ENCODE results near the gene PMP22.
"Not testable (repeated sequence)": the region's sequence is repeated elsewhere in the genome, so short reads cannot be mapped to it uniquely, and the experiment has no call there.

Gene PMP22

DNA sequence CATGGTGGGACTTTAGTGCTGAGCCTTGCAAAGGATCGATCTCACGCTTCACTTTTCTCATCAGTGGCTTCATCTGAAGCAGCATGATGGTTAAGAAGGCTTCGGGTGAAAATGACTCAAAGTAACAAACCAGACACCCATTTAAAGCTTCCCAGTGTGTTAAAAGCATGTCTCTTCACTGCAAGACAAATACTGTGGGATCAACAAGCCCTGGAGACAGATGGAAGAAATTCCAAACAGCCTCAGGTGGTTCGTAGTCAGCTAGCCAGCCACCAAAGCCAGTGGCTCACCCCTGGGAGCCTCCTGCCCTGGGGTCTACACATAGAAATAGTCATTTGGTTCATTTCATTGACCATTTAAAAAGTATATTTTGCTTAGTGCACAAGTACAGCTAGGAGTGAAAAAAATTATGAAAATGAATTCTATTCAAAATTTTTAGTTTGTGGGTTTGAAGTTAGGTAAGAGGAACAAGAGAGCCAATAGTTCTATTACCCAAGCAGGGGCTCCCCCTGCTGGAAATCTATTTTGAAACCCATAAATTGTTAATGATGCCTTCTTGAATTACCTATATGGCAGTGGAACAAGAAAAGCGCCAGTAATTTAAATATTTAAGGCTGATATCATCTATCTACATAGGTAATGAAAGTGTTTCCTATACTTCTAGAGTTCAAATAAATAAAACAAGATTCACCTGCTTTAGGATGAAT is 51.6 kb downstream of the PMP22 start:
- no peak for TF ChIP-seq POLR2A (IDR thresholded peaks at IDR 0.05; ENCODE audit: extremely low read depth, insufficient read length)
- TF ChIP-seq, protein P1, sequence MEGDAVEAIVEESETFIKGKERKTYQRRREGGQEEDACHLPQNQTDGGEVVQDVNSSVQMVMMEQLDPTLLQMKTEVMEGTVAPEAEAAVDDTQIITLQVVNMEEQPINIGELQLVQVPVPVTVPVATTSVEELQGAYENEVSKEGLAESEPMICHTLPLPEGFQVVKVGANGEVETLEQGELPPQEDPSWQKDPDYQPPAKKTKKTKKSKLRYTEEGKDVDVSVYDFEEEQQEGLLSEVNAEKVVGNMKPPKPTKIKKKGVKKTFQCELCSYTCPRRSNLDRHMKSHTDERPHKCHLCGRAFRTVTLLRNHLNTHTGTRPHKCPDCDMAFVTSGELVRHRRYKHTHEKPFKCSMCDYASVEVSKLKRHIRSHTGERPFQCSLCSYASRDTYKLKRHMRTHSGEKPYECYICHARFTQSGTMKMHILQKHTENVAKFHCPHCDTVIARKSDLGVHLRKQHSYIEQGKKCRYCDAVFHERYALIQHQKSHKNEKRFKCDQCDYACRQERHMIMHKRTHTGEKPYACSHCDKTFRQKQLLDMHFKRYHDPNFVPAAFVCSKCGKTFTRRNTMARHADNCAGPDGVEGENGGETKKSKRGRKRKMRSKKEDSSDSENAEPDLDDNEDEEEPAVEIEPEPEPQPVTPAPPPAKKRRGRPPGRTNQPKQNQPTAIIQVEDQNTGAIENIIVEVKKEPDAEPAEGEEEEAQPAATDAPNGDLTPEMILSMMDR (IDR thresholded peaks at IDR 0.05; ENCODE audit: low read depth, low read length) = peak; percentile 53
- no peak overlapping the region for H3K4me3 ChIP-seq (ENCODE audit: low read depth, low read length)
- DNase-seq (ENCODE audit: low read depth) = peak; percentile 66

DNA sequence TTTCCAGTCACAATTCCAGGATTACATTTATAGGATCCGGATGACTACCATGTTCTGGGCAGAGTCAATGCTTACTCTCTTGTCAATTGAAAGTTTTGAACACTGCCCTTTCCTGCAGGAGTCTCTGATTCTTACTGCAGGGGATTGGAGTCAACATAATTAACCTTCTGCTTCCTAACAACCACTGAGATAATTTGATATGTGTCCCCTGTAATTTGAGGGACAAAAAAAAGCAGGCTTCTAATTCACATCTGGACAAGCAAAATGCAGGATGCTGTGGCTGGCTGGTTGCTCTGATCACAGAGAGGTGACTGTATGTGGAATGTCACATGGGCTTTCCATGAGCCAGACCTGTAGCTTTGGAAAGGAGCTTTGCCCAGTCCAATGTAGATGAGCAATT is 54.9 kb downstream of the PMP22 start:
- TF ChIP-seq MAX (IDR thresholded peaks at IDR 0.05; ENCODE audit: low read depth, low read length) = no peak
- TF ChIP-seq, protein P1 (IDR thresholded peaks at IDR 0.05; ENCODE audit: low read depth, low read length) = no peak
- no peak for TF ChIP-seq POLR2A (IDR thresholded peaks at IDR 0.05; ENCODE audit: extremely low read depth, insufficient read length)
- TF ChIP-seq MYC (IDR thresholded peaks at IDR 0.05; ENCODE audit: low read depth, low read length) = no peak
- DNase-seq (ENCODE audit: low read depth) = no peak
- H3K4me3 ChIP-seq (ENCODE audit: low read depth, low read length) = no peak overlapping the region

- H3K4me3 ChIP-seq (ENCODE audit: low read depth, low read length); DNase-seq (ENCODE audit: low read depth): not testable (repeated sequence)
Measured at GRCh38 chr17:15203062-15203461, 62.1 kb downstream of the PMP22 start.

DNA sequence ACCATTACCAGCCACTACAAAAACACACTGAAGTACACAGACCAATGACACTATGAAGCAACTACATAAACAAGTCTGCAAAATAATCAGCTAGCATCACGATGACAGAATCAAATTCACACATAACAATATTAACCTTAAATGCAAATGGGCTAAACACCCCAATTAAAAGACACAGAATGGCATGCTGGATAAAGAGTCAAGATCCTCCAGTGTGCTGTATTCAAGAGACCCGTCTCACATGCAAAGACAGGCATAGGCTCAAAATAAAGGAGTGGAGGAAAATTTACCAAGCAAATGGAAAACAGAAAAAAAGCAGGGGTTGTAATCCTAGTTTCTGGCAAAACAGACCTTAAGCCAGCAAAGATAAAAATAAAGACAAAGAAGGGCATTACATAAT is 64.6 kb downstream of the PMP22 start:
- H3K4me3 ChIP-seq (ENCODE audit: low read depth, low read length); DNase-seq (ENCODE audit: low read depth): not testable (repeated sequence)

DNA sequence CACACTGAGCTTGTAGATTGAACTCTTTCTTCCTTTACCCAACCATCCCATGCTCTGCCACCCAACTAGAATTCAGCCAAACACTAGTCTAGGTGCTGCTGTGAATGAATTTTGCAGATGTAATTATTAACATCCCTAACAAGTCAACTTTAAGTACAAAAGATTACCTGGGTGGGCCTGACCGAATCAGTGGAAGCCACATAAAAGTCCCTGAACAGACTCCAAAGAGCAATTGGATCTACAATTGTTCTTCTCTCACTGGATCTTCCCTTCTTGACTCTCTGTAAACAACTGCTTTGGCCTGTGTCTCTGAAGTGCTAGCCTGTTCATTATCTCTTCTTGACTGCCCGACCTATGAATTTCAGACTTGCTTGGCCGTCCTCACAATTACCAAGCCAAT is 67.9 kb downstream of the PMP22 start:
- TF ChIP-seq MAX (IDR thresholded peaks at IDR 0.05; ENCODE audit: low read depth, low read length) (no peak), MYC (IDR thresholded peaks at IDR 0.05; ENCODE audit: low read depth, low read length) (no peak), POLR2A (IDR thresholded peaks at IDR 0.05; ENCODE audit: extremely low read depth, insufficient read length) (no peak)
- TF ChIP-seq, protein P1 (IDR thresholded peaks at IDR 0.05; ENCODE audit: low read depth, low read length) = no peak
- no peak for DNase-seq (ENCODE audit: low read depth)
- no peak overlapping the region for H3K4me3 ChIP-seq (ENCODE audit: low read depth, low read length)

DNA sequence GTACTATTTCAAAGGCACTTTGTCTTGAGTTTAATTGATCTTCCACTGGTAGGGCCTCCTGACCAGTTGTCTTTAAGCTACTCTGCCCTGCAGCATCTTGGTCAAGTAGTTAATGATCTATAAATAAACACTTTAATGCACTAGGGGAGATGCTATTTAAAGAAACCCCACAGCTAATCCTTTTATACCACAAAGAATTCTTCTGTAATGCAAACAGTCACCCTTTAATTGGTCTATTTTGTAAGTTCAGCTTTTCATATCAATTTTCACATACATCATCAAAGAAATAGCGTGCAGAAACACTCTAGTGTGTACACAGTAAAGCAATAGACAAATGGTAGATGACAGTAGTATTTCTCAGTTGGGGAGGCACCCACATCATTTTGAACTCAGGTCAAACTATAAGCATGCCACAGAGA is 70.3 kb downstream of the PMP22 start:
- TF ChIP-seq MAX (IDR thresholded peaks at IDR 0.05; ENCODE audit: low read depth, low read length) = no peak
- no peak for DNase-seq (ENCODE audit: low read depth)
- no peak overlapping the region for H3K4me3 ChIP-seq (ENCODE audit: low read depth, low read length)

GRCh38 chr17:15185625-15185991 is 79.5 kb downstream of the PMP22 start:
- peak; percentile 92 for DNase-seq (ENCODE audit: low read depth)
- TF ChIP-seq, protein P1 (IDR thresholded peaks at IDR 0.05; ENCODE audit: low read depth, low read length) = no peak
- TF ChIP-seq MAX (IDR thresholded peaks at IDR 0.05; ENCODE audit: low read depth, low read length) = peak; percentile 96
- no peak for TF ChIP-seq POLR2A (IDR thresholded peaks at IDR 0.05; ENCODE audit: extremely low read depth, insufficient read length)
- TF ChIP-seq MYC (IDR thresholded peaks at IDR 0.05; ENCODE audit: low read depth, low read length) = peak; percentile 84
- H3K4me3 ChIP-seq (ENCODE audit: low read depth, low read length) = no peak overlapping the region

All from NB4 (cell line).